ENCODE measurements around the gene ZNF423. TPM values are rescaled to one million over a fixed set of nuclear protein-coding genes. Genes with fewer than 3 reads are reported as not detected.

ZNF423 gene
- total RNA-seq, 1 donor from 2014 or later, result 10.6 TPM

GRCh38 chr16:49499869-49500610 lies 355.9 kb downstream of the ZNF423 start:
- Histone ChIP-seq H3K27ac (ENCODE audit: low read depth, low read length) (no peak overlapping the region), H3K36me3 (ENCODE audit: insufficient read depth, low read length) (no peaks in the 10 kb centered on the region), H4K20me1 (ENCODE audit: insufficient read depth, low read length) (no peaks in the 10 kb centered on the region), H3K79me2 (ENCODE audit: insufficient read depth, low read length) (no peaks in the 10 kb centered on the region), H3K9ac (ENCODE audit: low read length) (no peak overlapping the region), H3K4me3 (ENCODE audit: insufficient read depth, low read depth, low read length) (no peak overlapping the region), H3K4me2 (ENCODE audit: low read length) (no peak overlapping the region), H2AFZ (ENCODE audit: low read depth, low read length) (no peak overlapping the region), H3K9me3 (ENCODE audit: insufficient read depth, low read depth, low read length) (no peaks in the 10 kb centered on the region), H3K4me1 (ENCODE audit: insufficient read depth, low read length) (no peaks in the 10 kb centered on the region), H3K27me3 (ENCODE audit: insufficient read depth, low read length) (no peaks in the 10 kb centered on the region)
- FAIRE-seq, result no peak
- no peak overlapping the region for H3K4me3 Mint-ChIP-seq (ENCODE audit: unreplicated experiment)
- no peaks in the 10 kb centered on the region for H3K4me1 Mint-ChIP-seq (ENCODE audit: low read depth, unreplicated experiment)
- peaks cover 11% of the 10 kb centered on the region for H3K27me3 Mint-ChIP-seq (ENCODE audit: low read depth, unreplicated experiment)
- H3K9me3 Mint-ChIP-seq (ENCODE audit: unreplicated experiment), result no peaks in the 10 kb centered on the region
- H3K27ac Mint-ChIP-seq (ENCODE audit: unreplicated experiment), result no peak overlapping the region
- no peak for TF ChIP-seq EZH2 (IDR thresholded peaks at IDR 0.05; ENCODE audit: insufficient read depth, low read length)
- TF ChIP-seq, protein P1, sequence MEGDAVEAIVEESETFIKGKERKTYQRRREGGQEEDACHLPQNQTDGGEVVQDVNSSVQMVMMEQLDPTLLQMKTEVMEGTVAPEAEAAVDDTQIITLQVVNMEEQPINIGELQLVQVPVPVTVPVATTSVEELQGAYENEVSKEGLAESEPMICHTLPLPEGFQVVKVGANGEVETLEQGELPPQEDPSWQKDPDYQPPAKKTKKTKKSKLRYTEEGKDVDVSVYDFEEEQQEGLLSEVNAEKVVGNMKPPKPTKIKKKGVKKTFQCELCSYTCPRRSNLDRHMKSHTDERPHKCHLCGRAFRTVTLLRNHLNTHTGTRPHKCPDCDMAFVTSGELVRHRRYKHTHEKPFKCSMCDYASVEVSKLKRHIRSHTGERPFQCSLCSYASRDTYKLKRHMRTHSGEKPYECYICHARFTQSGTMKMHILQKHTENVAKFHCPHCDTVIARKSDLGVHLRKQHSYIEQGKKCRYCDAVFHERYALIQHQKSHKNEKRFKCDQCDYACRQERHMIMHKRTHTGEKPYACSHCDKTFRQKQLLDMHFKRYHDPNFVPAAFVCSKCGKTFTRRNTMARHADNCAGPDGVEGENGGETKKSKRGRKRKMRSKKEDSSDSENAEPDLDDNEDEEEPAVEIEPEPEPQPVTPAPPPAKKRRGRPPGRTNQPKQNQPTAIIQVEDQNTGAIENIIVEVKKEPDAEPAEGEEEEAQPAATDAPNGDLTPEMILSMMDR (IDR thresholded peaks at IDR 0.05; ENCODE audit: insufficient read depth, low read depth, low read length), result no peak
- peaks cover 12% of the 10 kb centered on the region for H3K36me3 Mint-ChIP-seq (ENCODE audit: low read depth, unreplicated experiment)
- no peak for DNase-seq (ENCODE audit: low read depth)

DNA sequence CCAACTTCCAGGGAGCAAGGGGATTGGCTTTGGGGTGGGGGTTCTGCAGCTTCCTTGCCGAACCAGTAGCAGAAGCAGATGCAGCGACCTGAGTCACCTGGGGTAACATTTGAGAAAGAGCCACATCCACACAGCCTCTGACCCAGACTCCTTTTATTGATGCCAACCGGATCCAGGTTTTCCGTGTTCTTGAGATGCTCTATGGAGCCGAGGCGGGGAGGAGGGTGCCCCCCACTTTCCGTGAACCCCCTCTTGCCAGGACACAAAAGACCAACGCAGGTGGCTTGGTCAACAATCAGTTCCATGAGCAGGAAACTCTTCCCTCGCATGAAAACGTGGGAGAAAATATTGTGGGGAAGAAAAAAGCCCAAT lies 356.5 kb downstream of the ZNF423 start:
- no peaks in the 10 kb centered on the region for H3K36me3 ChIP-seq (ENCODE audit: insufficient read depth, low read length)
- Mint-ChIP-seq H3K4me1 (ENCODE audit: low read depth, unreplicated experiment) (no peaks in the 10 kb centered on the region), H3K4me3 (ENCODE audit: unreplicated experiment) (no peak overlapping the region), H3K36me3 (ENCODE audit: low read depth, unreplicated experiment) (peaks cover 12% of the 10 kb centered on the region), H3K9me3 (ENCODE audit: unreplicated experiment) (no peaks in the 10 kb centered on the region), H3K27ac (ENCODE audit: unreplicated experiment) (no peak overlapping the region), H3K27me3 (ENCODE audit: low read depth, unreplicated experiment) (peaks cover 16% of the 10 kb centered on the region)
- no peaks in the 10 kb centered on the region for H3K27me3 ChIP-seq (ENCODE audit: insufficient read depth, low read length)
- H3K9ac ChIP-seq (ENCODE audit: low read length), result no peak overlapping the region
- H3K4me1 ChIP-seq (ENCODE audit: insufficient read depth, low read length), result no peaks in the 10 kb centered on the region
- no peak overlapping the region for H3K4me3 ChIP-seq (ENCODE audit: insufficient read depth, low read depth, low read length)
- H3K79me2 ChIP-seq (ENCODE audit: insufficient read depth, low read length), result no peaks in the 10 kb centered on the region
- no peak overlapping the region for H3K27ac ChIP-seq (ENCODE audit: low read depth, low read length)
- no peaks in the 10 kb centered on the region for H4K20me1 ChIP-seq (ENCODE audit: insufficient read depth, low read length)
- no peak for DNase-seq (ENCODE audit: low read depth)
- no peak overlapping the region for H2AFZ ChIP-seq (ENCODE audit: low read depth, low read length)
- H3K9me3 ChIP-seq (ENCODE audit: insufficient read depth, low read depth, low read length), result no peaks in the 10 kb centered on the region
- FAIRE-seq, result no peak
- TF ChIP-seq EZH2 (IDR thresholded peaks at IDR 0.05; ENCODE audit: insufficient read depth, low read length), result no peak
- TF ChIP-seq, protein P1 (IDR thresholded peaks at IDR 0.05; ENCODE audit: insufficient read depth, low read depth, low read length), result no peak
- no peak overlapping the region for H3K4me2 ChIP-seq (ENCODE audit: low read length)

All from astrocyte (in vitro differentiated cells and primary cell).